ENCODE measurements around the gene RSPO3. TPM values are rescaled to one million over a fixed set of nuclear protein-coding genes. Genes with fewer than 3 reads are reported as not detected.

The RSPO3 gene
- total RNA-seq, 4 donors from 2014 or later, result 23.5 to 70.6 (median 45.0) TPM

GRCh38 chr6:127192911-127193541, 74.6 kb downstream of the RSPO3 start:
- Histone ChIP-seq H3K4me3 (no peak overlapping the region), H3K4me1 (peaks cover 0 to 7% of the 10 kb centered on the region in 2 donors), H3K27me3 (no peaks in the 10 kb centered on the region), H3K9me3 (no peaks in the 10 kb centered on the region), H3K27ac (peak overlapping the region; percentile 15 to 57), H3K36me3 (no peaks in the 10 kb centered on the region)
- intact Hi-C loops (cut with DNase I; ENCODE audit: low total_unique reads), result no loop called here
- TF ChIP-seq CTCF (IDR thresholded peaks at IDR 0.05) (no peak), POLR2A (IDR thresholded peaks at IDR 0.05) (no peak)
- no peak for DNase-seq

- Histone ChIP-seq H3K36me3 (no peaks in the 10 kb centered on the region), H3K4me3 (no peak overlapping the region), H3K27me3 (no peaks in the 10 kb centered on the region), H3K27ac (no peak overlapping the region), H3K9me3 (no peaks in the 10 kb centered on the region), H3K4me1 (peaks cover 0 to 7% of the 10 kb centered on the region in 2 donors)
- intact Hi-C loops (cut with DNase I; ENCODE audit: low total_unique reads), result no loop called here
- DNase-seq, result no peak
- TF ChIP-seq CTCF (IDR thresholded peaks at IDR 0.05) (no peak), POLR2A (IDR thresholded peaks at IDR 0.05) (no peak)
Measured at GRCh38 chr6:127195833-127196232, 77.4 kb downstream of the RSPO3 start.

- no peaks in the 10 kb centered on the region for H3K9me3 ChIP-seq
- peaks cover 0 to 2% of the 10 kb centered on the region in 2 donors for H3K4me1 ChIP-seq
- TF ChIP-seq POLR2A (IDR thresholded peaks at IDR 0.05) (no peak), CTCF (IDR thresholded peaks at IDR 0.05) (no peak)
- intact Hi-C loops (cut with DNase I; ENCODE audit: low total_unique reads), result no loop called here
- H3K27ac ChIP-seq, result no peak overlapping the region
- no peak overlapping the region for H3K4me3 ChIP-seq
- H3K27me3 ChIP-seq, result no peaks in the 10 kb centered on the region
- no peak for DNase-seq
- no peaks in the 10 kb centered on the region for H3K36me3 ChIP-seq
Measured at GRCh38 chr6:127198549-127198948, 80.1 kb downstream of the RSPO3 start.

- Histone ChIP-seq H3K27me3 (no peaks in the 10 kb centered on the region), H3K36me3 (no peaks in the 10 kb centered on the region), H3K9me3 (no peaks in the 10 kb centered on the region), H3K4me3 (no peak overlapping the region), H3K4me1 (no peaks in the 10 kb centered on the region), H3K27ac (no peak overlapping the region)
- DNase-seq, result no peak
- TF ChIP-seq POLR2A (IDR thresholded peaks at IDR 0.05) (no peak), CTCF (IDR thresholded peaks at IDR 0.05) (no peak)
- intact Hi-C loops (cut with DNase I; ENCODE audit: low total_unique reads), result no loop called here
Measured at GRCh38 chr6:127199470-127199869, 81.0 kb downstream of the RSPO3 start.

- no peaks in the 10 kb centered on the region for H3K27me3 ChIP-seq
- H3K27ac ChIP-seq, result no peak overlapping the region
- intact Hi-C loops (cut with DNase I; ENCODE audit: low total_unique reads), result no loop called here
- no peaks in the 10 kb centered on the region for H3K36me3 ChIP-seq
- no peak for DNase-seq
- no peaks in the 10 kb centered on the region for H3K4me1 ChIP-seq
- no peak for TF ChIP-seq POLR2A (IDR thresholded peaks at IDR 0.05)
- H3K9me3 ChIP-seq, result no peaks in the 10 kb centered on the region
- no peak overlapping the region for H3K4me3 ChIP-seq
Measured at GRCh38 chr6:127200114-127200513, 81.6 kb downstream of the RSPO3 start.

GRCh38 chr6:127201321-127201720, 82.8 kb downstream of the RSPO3 start:
- H3K27me3 ChIP-seq, result no peaks in the 10 kb centered on the region
- H3K27ac ChIP-seq, result no peak overlapping the region
- DNase-seq, result no peak
- no peaks in the 10 kb centered on the region for H3K4me1 ChIP-seq
- H3K9me3 ChIP-seq, result no peaks in the 10 kb centered on the region
- intact Hi-C loops (cut with DNase I; ENCODE audit: low total_unique reads), result no loop called here
- H3K36me3 ChIP-seq, result no peaks in the 10 kb centered on the region
- no peak for TF ChIP-seq CTCF (IDR thresholded peaks at IDR 0.05)
- no peak for TF ChIP-seq POLR2A (IDR thresholded peaks at IDR 0.05)
- H3K4me3 ChIP-seq, result no peak overlapping the region

All from uterus (tissue), 4 donors.